Measurements from ENCODE around the gene INTS13. TPM values are rescaled to one million over a fixed set of nuclear protein-coding genes. Genes with fewer than 3 reads are reported as not detected.

The INTS13 gene
- total RNA-seq, 2 experiments from 2014 or later, result 8.5 to 12.1 TPM

GRCh38 chr12:26929590-26929989 lies 8.2 kb downstream of the INTS13 start:
- Mint-ChIP-seq H3K27me3 (no peaks in the 10 kb centered on the region), H3K36me3 (ENCODE audit: low read depth) (peaks cover 78% of the 10 kb centered on the region), H3K27ac (no peak overlapping the region), H3K9me3 (no peaks in the 10 kb centered on the region), H3K4me3 (no peak overlapping the region), H3K4me1 (ENCODE audit: low read depth) (peaks cover 39% of the 10 kb centered on the region)
- H3K9me3 ChIP-seq (ENCODE audit: control insufficient read depth in 1 of 2, insufficient read depth in 1 of 2, low read length in 2 of 2), result no peaks in the 10 kb centered on the region
- POLR2A ChIA-PET, result no interaction called here
- H3K4me1 ChIP-seq (ENCODE audit: insufficient read depth, low read length), result peaks cover 4% of the 10 kb centered on the region
- CTCF ChIA-PET, result no interaction called here
- H3K27me3 ChIP-seq (ENCODE audit: control insufficient read depth in 1 of 2, insufficient read depth in 2 of 2, low read length in 2 of 2), result no peaks in the 10 kb centered on the region
- H3K36me3 ChIP-seq (ENCODE audit: insufficient read depth, low read length), result peaks cover 47% of the 10 kb centered on the region
- ATAC-seq (ENCODE audit: poor library complexity) (no peak), DNase-seq (no peak)
- intact Hi-C loops (cut with DNase I, micrococcal nuclease), result no loop called here
- no peak overlapping the region for H3K27ac ChIP-seq (ENCODE audit: low read depth in 1 of 2, low read length in 2 of 2)
- no peak overlapping the region for H3K4me3 ChIP-seq (ENCODE audit: low read length)
- no peak for TF ChIP-seq CTCF (IDR thresholded peaks at IDR 0.05)

GRCh38 chr12:26928661-26929060 lies 9.1 kb downstream of the INTS13 start:
- Histone ChIP-seq H3K4me1 (ENCODE audit: insufficient read depth, low read length) (peaks cover 4% of the 10 kb centered on the region), H3K9me3 (ENCODE audit: control insufficient read depth in 1 of 2, insufficient read depth in 1 of 2, low read length in 2 of 2) (no peaks in the 10 kb centered on the region), H3K27ac (ENCODE audit: low read depth in 1 of 2, low read length in 2 of 2) (no peak overlapping the region), H3K36me3 (ENCODE audit: insufficient read depth, low read length) (peaks cover 56% of the 10 kb centered on the region), H3K4me3 (ENCODE audit: low read length) (no peak overlapping the region), H3K27me3 (ENCODE audit: control insufficient read depth in 1 of 2, insufficient read depth in 2 of 2, low read length in 2 of 2) (no peaks in the 10 kb centered on the region)
- CTCF ChIA-PET, result no interaction called here
- Mint-ChIP-seq H3K9me3 (no peaks in the 10 kb centered on the region), H3K4me3 (no peak overlapping the region), H3K27ac (no peak overlapping the region), H3K27me3 (no peaks in the 10 kb centered on the region), H3K36me3 (ENCODE audit: low read depth) (peaks cover 80% of the 10 kb centered on the region), H3K4me1 (ENCODE audit: low read depth) (peaks cover 31% of the 10 kb centered on the region)
- POLR2A ChIA-PET, result no interaction called here
- intact Hi-C loops (cut with DNase I, micrococcal nuclease), result no loop called here
- TF ChIP-seq CTCF (IDR thresholded peaks at IDR 0.05), result no peak
- DNase-seq (no peak), ATAC-seq (ENCODE audit: poor library complexity) (no peak)

GRCh38 chr12:26921886-26922285 lies 15.9 kb downstream of the INTS13 start:
- Histone ChIP-seq H3K9me3 (ENCODE audit: control insufficient read depth in 1 of 2, insufficient read depth in 1 of 2, low read length in 2 of 2) (no peaks in the 10 kb centered on the region), H3K4me1 (ENCODE audit: insufficient read depth, low read length) (no peaks in the 10 kb centered on the region), H3K4me3 (ENCODE audit: low read length) (no peak overlapping the region), H3K27me3 (ENCODE audit: control insufficient read depth in 1 of 2, insufficient read depth in 2 of 2, low read length in 2 of 2) (no peaks in the 10 kb centered on the region), H3K27ac (ENCODE audit: low read depth in 1 of 2, low read length in 2 of 2) (no peak overlapping the region), H3K36me3 (ENCODE audit: insufficient read depth, low read length) (peaks cover 74% of the 10 kb centered on the region)
- no peak for DNase-seq
- ChIA-PET CTCF (no interaction called here), POLR2A (no interaction called here)
- H3K36me3 Mint-ChIP-seq (ENCODE audit: low read depth), result peaks cover 80% of the 10 kb centered on the region
- no peak for ATAC-seq (ENCODE audit: poor library complexity)
- H3K27me3 Mint-ChIP-seq, result no peaks in the 10 kb centered on the region
- no peak for TF ChIP-seq CTCF (IDR thresholded peaks at IDR 0.05)
- intact Hi-C loops (cut with DNase I, micrococcal nuclease), result no loop called here
- H3K9me3 Mint-ChIP-seq, result no peaks in the 10 kb centered on the region
- no peak overlapping the region for H3K4me3 Mint-ChIP-seq
- H3K4me1 Mint-ChIP-seq (ENCODE audit: low read depth), result no peaks in the 10 kb centered on the region
- H3K27ac Mint-ChIP-seq, result no peak overlapping the region

Data from CD4-positive, alpha-beta T cell (primary cell).